HG03521 (cell line): ENCODE data around the gene GALNTL6.

ENCODE experiments used
- ATAC-seq: cut with Tn5 transposase; IDR thresholded peaks from one replicate; pipeline ENCODE4 v1.9.1; 2021; ENCODE audit warnings: mild to moderate bottlenecking, moderate library complexity; ENCODE audit not compliant: unreplicated experiment

GALNTL6 gene

DNA sequence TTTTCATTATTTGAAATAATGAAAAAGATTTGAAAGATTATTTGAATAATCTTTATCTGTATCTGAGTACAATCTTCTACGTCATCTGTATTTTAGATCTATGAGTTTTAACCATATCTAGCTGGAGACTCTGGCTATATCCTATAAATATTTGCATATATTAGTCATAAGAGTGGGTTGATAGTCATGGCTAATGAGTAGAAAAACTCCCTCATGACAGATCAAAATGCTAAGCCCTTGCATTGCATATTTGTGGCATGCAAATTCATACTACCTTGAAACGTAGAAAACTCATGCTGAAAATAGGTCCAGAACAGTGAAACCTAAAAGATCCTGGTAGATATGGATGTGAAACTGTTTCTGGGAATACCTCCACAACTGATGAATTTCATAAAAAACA, 291.3 kb downstream of the GALNTL6 start:
- no peak for ATAC-seq

DNA sequence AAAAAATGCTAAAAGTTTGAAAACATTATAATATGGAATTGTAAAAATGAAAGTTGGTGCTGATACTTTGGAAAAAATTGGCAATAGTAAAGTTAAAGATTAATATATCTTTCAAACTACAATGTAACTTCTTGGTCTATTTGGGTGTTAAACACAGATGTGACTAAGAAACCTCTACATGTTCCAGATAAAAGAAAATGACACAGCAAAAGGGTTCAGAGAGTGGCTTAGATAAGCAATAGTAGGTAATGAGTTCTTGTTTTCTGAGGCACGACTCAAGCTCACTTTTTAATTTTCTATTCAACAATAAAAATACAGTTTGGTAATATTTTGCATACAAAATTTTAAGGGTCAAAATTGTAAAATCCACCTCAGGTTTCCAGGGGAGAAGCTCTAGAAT, 292.7 kb downstream of the GALNTL6 start:
- no peak for ATAC-seq

DNA sequence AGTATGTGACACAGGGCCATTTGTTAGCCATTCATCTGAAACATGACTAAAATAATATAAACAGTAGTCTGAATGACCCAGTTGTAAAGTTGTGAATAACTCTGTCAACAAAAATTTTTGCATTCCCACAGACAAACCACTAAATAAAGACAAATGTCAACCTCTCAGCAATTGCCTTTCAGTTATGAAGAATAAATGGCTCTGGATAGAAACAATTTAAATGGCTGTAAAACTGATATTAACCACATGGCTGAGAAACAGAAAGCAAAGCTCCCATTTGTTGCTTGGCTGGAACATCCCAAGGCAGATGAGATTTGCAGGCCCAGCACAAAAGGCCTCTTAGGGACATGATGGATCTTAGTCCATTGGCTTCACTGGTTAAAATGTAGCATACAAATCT, 296.3 kb downstream of the GALNTL6 start:
- no peak for ATAC-seq

DNA sequence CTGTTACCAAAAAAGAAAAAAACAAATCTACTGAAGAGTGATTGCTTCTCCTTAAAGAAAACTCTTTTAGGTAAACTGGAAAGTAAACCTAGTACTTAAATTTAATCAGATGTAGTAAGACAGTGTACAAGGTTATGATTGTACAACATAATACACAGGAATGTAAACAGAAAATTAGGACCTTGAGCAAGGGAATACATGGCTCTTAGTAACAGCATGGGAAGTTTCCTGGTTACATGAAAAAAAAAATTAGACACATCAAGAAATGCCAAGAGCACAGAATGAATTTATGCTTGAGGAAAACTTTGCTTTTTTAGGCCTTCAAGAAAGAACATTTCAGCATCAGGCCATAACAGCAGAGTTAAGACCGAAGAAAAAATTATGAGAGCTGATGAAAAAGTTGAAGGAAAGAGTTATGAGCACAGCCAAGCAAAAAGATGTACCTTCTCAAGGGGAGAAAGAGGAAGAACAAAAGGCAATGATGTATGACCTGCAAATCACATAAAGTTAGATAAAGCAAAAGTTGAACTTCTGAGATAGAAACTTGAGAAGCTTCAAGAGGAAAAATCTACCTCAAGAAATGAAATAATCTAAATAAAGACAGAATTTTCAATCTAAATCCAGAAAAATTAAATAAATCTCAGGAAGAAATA, 311.6 kb downstream of the GALNTL6 start:
- ATAC-seq, result no peak

DNA sequence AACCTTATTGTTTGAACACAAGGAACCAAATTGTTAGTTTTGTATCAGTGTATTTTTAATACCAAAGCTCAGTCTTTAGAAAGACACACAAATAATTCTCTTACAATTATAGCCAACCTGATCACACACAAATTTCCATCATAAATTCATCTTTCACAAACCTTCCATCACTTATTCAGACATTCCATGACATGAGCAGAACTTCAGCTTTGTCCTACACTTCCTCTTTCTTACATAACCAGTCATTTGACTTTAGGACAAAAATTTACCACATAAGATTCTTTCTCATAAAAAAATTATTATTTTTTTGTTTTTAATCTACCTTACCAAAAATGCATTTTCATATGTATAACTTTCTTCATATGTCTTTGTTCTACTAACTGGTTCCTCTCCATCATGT, 312.2 kb downstream of the GALNTL6 start:
- ATAC-seq, result no peak

DNA sequence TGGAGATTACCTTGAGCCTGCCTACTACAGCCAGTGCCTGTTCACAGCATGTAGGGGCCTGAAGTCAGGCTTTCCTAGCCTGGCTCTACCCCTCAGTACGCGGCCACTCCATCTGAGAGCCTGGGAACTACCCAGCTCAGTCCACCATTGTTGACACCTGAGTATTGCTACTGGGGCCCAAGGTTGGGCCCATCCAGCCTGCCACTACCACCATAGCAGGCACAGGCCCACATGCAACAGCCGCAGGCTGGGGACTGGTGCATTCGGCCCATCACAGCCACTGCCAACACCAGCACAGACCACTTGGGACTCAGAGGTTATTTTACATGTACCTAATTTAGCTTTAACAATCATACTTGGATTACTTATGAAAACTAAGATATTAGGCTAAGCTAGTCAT, 314.0 kb downstream of the GALNTL6 start:
- ATAC-seq, result no peak

DNA sequence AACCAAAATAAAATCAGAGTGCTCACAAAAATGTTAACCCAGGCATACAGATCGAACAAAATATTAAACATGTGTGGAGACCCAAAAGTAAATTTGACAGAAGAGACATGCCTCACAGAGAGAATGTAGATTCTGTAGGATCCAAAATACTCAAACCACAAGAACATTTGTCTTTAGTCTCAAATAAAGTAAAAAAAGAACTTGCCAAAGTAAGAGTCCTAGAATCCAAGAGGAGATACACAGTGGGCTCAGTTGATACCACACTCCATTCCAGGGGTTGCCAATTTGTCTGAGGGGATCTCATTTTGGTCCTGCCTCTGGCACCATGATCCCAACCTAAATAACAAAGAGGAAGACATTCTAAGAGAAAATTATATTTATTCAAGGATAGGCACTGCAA, 316.4 kb downstream of the GALNTL6 start:
- ATAC-seq, result no peak

DNA sequence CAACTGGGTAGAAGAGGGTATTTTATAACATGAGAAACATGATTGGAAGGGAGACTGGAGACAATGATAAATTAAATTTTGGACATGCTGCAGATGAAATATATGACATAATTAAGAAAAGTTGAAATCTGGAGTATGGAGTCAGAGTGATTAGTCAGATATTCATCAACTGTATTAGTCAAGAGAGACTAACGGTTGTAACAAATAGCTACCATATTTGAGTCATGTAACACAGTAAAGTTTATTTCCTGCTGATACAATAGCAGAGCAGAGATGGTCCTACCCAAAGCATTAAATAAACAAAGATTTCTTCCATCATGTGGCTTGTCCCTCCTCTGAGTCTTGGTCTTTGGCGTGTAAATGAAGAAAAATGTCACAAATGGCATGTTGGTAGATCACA, 321.3 kb downstream of the GALNTL6 start:
- no peak for ATAC-seq

DNA sequence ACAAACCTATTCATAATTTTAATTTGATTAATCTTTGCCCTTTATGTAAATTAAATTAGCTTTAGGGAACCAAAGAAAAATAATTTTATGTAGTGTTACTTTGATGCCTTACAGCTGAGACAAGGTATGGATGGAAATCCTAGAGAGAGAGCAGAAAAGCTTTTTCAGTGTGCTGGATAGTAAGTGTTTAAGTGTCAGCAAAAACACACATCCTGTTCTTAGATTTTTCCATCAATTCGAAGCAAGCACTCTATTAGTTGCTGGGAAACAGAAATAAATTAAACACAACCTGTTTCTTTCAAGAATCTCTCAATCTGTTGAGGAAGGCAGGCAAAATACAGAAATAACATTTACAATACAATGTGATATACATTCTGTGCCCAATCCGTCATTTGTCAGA, 327.8 kb downstream of the GALNTL6 start:
- no peak for ATAC-seq

DNA sequence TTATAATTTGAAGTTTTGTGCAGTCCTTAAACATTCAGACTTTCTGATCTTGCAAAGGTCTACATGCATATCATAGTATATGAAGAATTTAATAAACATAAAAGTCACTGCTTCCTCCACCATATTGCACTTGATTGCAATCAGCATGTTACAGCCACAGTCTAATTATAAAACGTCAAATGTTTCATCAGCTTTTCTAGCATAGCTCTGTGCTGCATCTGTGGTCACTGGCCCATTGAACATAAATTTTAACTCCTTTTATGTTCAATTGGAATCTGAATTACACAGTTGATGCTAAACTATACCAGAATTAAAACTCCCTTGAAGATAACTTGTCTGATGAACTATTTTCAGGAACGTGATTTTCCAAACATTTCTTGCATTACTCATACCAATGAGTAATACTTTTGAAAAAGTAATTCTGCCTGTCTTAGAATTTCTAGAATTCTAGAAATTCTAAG, 329.1 kb downstream of the GALNTL6 start:
- ATAC-seq, result no peak

DNA sequence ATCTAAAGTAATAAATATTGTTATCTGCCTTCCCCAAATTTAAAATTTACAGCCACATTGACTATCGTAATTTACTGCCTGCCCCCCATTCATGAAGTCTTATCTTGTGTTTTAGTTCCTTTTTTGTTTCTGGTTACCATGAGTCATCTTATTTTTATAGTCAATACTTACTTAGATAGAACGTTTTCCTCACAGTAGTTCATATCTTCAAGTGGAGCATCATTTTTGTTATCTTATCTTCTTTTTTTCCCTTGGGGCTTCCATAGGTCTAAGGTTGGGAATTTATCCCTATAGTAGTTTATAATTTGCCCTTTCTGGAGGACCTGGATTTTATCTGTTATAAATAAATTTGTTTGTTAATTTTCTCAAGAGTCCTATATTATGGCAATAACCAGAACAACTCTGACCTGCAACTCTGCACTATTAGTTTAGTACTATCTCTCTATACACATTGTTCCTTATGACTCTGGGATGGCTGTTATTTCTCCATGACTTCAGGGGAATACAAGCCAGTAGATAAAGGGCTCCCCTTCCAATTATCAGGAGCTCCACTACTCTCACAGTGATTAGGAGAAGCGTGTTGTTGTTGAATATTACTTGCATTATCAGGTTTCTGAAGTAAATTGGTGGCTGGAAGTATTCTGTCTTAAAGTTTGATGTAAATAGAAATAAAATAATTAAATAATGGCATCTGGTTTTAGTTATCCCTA, 330.6 kb downstream of the GALNTL6 start:
- no peak for ATAC-seq

DNA sequence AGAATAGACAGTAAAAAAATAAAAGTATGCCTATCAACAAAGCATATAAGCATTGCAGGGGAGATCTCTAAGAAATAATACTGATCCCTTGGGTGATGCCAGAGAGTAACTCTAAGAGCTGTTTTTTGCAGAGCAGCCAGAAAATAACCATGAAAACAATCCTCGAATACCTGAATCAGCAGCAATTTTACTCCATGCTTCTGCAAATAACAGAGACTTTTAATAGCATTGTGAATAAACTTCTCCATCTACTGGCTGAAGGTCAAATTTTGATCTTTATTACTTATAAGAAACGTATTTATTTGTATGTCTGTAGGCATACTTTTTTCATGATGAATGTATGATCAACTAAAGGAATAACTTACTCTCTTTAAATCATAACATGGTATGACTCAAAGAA, 334.5 kb downstream of the GALNTL6 start:
- no peak for ATAC-seq

DNA sequence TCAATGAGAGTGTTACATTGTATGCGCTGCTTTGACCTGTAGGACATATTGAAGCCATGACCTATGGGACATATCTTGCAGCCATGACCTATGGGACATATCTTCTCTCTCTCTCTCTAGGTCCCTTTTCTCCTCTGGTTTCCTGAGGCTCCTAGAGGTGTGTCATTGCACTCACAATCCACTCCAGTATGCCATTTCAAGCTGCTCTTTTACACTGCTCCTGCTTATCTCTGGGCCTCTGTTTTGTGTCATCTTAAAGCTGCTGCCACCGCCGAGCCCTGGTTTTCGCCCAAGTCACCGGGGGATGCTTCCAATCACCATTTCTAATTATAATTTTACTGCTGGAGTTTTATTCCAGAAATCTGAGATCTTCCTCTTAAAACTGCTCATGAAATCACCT, 336.1 kb downstream of the GALNTL6 start:
- no peak for ATAC-seq

DNA sequence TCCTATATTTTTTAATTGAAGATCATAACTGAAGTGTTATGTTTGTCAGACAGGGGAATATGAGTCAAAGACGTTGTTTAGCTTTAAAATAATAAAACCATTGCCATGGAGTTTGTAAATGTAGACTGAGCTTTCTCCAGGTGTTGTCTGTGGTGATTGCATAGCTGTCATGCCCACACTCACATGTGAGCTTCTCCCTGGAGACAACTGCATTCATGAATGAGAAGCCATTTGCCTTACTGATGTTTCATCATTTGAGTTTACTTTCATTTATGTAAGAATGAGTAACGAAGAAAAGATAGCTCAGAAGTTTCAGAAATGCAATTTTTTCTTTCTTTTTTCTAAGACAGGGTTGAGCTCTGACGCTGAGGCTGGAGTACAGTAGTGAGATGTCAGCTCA, 339.1 kb downstream of the GALNTL6 start:
- ATAC-seq, result no peak

DNA sequence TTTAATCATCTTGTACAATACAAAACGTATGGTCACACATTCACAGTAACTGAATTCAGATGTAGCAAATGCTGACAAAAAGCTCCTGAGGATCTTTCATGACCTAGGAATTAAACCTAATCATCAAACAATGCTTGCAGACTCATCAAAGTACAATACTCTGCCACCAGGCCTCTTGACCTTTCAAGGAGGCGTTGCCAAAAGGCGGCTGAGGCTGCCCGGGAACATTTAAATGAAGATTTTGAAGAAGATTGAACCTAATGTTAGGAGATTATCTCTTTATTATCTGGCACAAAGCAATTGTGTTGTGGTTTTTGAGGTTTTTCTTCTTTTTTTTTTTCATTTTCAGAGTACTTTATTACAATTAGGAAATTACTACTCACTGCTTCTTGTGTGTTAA, 340.5 kb downstream of the GALNTL6 start:
- ATAC-seq, result no peak

DNA sequence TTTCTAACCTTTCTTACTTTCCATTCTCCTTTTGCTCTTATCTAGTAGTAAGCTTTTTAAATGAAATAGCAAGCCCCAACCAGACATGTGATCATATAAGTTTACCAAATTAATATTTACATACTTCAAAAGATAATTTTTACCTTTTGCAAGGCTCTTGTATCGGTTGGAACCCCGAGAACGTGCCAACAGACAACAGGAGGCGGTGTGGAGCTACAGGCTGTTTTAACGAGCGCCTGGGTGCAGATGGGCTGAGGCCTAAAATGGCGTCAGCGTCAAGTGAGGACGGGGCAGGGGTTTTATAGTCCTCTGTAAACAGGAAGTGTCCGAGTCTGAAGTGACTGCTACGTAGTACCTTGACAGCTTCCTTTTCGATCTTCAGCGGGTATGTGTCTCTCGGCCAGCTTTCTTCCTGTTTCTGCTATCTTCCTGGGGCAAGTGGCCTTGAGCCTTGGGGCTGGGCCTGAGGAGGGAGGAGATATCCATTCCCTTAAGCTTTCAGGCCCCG, 342.7 kb downstream of the GALNTL6 start:
- no peak for ATAC-seq

DNA sequence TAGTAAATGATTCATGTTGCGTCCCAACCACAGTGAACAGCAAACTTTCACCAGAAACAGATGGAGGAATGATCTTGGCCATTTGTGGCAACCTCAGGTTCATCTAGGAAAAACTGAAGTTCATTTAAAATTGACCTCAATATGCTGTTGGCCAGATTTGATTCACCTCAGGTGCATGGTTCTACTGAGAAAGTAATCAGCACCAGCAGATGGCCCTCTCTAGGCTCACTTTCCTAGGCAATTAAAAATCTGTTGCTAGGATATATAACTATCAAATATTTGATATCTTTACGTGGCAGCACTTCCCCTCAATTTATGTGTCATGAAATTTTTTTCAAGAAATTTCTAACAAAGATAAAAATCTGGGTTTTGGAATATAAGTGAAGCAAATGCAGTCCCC, 344.7 kb downstream of the GALNTL6 start:
- ATAC-seq, result no peak

DNA sequence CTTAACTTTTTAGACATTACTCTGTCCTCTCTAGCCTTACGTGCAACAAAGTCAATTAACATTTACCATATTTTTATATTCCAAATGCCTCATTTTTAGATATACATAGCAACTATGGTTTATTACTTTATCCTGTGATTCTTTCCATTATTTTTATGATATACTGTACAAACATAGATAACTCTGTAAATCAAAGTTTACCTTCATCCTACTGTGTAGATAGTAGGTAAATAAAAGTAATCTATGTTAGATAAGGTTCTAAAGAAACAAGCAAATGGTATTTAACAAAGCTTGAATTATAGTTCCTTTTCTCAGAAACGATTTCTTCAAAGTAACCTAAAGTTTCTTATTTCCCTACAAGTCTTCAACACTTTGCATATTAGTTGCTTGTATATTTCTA, 350.0 kb downstream of the GALNTL6 start:
- no peak for ATAC-seq

DNA sequence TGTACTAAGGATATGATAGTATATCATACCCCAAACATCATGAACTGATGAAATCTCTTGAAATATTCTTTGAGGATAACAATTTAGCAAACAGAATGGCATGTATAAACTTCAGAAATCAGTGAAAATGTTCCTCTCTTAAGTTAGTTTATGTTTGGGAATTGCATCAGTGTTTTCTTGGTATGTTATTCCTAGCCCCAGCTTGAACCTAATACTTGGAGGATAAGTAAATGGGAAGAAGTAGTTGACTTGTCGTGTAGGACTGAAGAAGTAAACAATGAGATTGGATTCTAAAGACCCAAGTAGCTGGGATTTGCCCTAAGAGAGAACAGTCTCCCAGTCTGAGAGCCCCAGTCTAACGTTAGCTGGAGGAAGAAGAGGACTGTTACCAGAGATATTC, 355.7 kb downstream of the GALNTL6 start:
- ATAC-seq, result no peak

DNA sequence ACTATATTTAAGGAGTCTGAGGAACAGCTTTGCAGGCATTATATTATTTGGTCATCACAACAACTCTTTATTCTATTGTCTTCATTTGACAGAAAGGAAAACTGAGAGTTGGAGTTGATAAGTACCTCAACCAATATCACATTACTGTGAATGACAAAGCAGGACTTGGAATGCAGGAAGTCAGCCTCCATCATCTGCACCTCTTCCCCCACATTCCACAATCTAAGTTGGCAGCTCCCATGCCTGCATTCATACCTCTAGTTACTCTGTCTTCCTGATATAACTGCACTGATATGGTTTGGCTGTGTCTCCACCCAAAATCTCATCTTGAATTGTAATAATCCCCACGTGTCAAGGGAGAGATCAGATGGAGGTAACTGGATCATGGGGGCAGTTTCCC, 356.7 kb downstream of the GALNTL6 start:
- no peak for ATAC-seq

DNA sequence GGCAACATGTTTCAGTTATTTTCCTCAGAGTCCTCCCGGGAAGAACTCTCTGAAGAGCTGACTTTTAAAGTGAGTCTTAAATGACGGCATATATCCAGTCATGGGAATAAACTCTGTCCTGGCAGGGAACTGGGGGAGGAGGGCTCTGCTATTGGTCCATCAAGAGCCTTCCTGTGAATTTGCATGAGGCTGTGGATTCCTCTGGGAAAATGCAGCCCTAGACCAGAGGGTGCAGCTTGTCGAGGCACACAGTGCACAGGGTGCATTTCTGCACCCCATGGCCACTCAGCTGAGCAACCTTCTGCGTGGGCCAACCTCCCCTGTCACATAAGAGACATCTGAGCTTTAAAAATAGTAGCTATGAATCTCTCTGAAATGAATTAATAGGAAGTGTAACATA, 360.0 kb downstream of the GALNTL6 start:
- ATAC-seq, result no peak

DNA sequence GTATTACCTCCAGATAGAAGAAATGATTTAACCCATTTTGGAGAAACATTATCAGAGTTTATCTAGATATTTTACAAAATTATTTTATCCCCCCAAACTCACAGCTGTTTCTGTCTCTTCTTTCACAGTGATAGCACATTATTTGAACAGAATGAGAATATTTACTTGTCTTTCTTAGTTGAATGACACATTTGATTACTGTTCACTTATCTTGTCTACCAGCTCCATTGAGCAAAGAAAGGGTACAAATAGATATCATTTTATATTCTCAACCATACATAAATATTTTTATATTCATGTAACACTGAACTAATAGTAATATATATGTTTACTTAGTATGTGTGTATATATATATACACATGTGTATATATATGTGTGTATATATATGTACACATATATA, 364.2 kb downstream of the GALNTL6 start:
- ATAC-seq, result no peak
